ENCODE measurements around the gene GUCA2A. TPM values are rescaled to one million over a fixed set of nuclear protein-coding genes. Genes with fewer than 3 reads are reported as not detected.
A peak's percentile ranks its signal among the peaks of the same experiment; 100 is the strongest.

The GUCA2A gene
- total RNA-seq, 1 donor from 2014 or later: not detected

GRCh38 chr1:42167611-42168390, 3.3 kb upstream of the GUCA2A start:
- H3K4me3 ChIP-seq: no peak overlapping the region
- no peaks in the 10 kb centered on the region for H3K9me3 ChIP-seq (replicated peaks)
- no peak for DNase-seq
- intact Hi-C loops (cut with micrococcal nuclease): no loop called here
- no peaks in the 10 kb centered on the region for H3K27me3 ChIP-seq (ENCODE audit: low read depth)
- TF ChIP-seq, protein P1, sequence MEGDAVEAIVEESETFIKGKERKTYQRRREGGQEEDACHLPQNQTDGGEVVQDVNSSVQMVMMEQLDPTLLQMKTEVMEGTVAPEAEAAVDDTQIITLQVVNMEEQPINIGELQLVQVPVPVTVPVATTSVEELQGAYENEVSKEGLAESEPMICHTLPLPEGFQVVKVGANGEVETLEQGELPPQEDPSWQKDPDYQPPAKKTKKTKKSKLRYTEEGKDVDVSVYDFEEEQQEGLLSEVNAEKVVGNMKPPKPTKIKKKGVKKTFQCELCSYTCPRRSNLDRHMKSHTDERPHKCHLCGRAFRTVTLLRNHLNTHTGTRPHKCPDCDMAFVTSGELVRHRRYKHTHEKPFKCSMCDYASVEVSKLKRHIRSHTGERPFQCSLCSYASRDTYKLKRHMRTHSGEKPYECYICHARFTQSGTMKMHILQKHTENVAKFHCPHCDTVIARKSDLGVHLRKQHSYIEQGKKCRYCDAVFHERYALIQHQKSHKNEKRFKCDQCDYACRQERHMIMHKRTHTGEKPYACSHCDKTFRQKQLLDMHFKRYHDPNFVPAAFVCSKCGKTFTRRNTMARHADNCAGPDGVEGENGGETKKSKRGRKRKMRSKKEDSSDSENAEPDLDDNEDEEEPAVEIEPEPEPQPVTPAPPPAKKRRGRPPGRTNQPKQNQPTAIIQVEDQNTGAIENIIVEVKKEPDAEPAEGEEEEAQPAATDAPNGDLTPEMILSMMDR (IDR thresholded peaks at IDR 0.05; ENCODE audit: borderline replicate concordance): no peak
- no peaks in the 10 kb centered on the region for H3K36me3 ChIP-seq
- no peak overlapping the region for H3K27ac ChIP-seq (replicated peaks)
- peaks cover 65% of the 10 kb centered on the region for H3K4me1 ChIP-seq

GRCh38 chr1:42165511-42166210, 1.1 kb upstream of the GUCA2A start:
- Histone ChIP-seq H3K4me1 (peaks cover 50% of the 10 kb centered on the region), H3K27me3 (ENCODE audit: low read depth) (no peaks in the 10 kb centered on the region), H3K27ac (replicated peaks) (peak overlapping the region; percentile 85), H3K4me3 (peak overlapping the region; percentile 19), H3K9me3 (replicated peaks) (peaks cover 10% of the 10 kb centered on the region), H3K36me3 (no peaks in the 10 kb centered on the region)
- intact Hi-C loops (cut with micrococcal nuclease): no loop called here
- TF ChIP-seq, protein P1 (IDR thresholded peaks at IDR 0.05; ENCODE audit: borderline replicate concordance): no peak
- peak; percentile 69 for DNase-seq

DNA sequence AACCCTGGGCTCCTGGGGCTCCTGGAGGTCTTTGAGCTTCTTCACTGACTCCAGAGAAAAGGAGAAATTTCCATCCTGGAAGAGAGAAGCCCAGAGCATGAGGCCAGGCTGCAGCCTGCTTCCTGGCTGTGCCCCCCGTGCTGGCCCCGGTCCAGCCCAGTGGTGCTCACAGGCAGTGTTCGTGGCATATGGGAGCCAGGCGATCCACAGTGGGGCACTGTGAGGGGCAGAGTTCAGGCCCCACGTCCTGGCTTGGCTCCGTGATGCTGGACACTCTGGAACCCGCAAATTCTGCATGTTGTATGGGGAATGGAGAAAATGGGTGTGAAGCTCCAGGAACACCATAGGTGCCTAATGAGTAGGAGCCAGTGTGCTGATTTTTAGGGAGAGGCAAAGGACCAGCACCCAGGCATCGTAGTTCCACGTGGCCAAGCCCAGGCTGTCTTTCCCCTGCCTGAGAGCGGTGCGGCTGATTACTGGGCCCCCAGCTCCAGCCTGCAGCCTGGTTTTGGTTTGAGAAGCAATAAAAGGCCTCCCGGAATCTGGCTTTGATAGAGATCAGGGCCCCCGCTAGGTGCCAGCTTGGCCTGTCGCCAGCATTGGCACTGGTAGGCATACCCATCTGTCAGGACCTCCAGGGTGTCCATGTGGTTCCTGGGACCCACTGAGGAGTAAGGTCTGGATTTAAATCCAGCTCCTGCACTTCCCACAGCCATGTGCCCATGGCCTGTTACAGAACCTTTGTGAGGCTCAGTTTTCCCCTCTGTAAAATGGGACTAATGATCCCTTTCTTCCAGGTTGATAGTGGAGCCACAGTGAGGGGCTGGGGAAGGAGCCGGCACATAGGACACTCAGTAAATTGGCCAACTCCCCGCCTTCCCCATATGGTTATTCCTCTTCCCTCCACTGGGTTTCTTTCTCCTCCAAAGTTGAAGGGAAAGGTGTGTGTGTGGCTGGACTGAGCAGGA, 725 bp downstream of the GUCA2A start:
- DNase-seq: no peak
- intact Hi-C loops (cut with micrococcal nuclease): no loop called here
- TF ChIP-seq, protein P1 (IDR thresholded peaks at IDR 0.05; ENCODE audit: borderline replicate concordance): no peak
- Histone ChIP-seq H3K9me3 (replicated peaks) (peaks cover 19% of the 10 kb centered on the region), H3K4me3 (no peak overlapping the region), H3K27me3 (ENCODE audit: low read depth) (no peaks in the 10 kb centered on the region), H3K4me1 (peaks cover 47% of the 10 kb centered on the region), H3K36me3 (no peaks in the 10 kb centered on the region), H3K27ac (replicated peaks) (peak overlapping the region; percentile 85)

DNA sequence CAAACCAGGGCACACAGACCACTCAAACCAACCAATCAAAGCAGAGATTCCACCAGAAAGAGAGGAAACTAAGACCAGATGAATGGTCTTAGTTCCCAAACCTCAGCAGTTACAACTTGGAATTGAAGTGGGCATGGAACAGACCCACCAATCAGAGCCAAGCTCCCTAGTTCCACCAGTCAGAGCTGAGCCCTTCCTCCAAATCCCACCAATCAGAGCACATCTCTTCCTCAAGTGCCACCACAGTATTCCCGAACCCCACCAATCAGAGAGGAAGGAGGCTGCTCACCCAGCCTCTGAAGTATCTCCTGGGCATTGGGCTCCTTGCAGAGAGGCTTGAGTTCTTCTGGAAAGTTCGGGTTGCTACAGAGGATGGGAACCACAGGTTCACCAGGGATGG, 1.4 kb downstream of the GUCA2A start:
- DNase-seq: no peak
- intact Hi-C loops (cut with micrococcal nuclease): no loop called here
- peaks cover 19% of the 10 kb centered on the region for H3K9me3 ChIP-seq (replicated peaks)
- H3K4me3 ChIP-seq: no peak overlapping the region
- H3K4me1 ChIP-seq: peaks cover 41% of the 10 kb centered on the region
- no peak overlapping the region for H3K27ac ChIP-seq (replicated peaks)
- no peaks in the 10 kb centered on the region for H3K27me3 ChIP-seq (ENCODE audit: low read depth)
- TF ChIP-seq, protein P1 (IDR thresholded peaks at IDR 0.05; ENCODE audit: borderline replicate concordance): no peak
- H3K36me3 ChIP-seq: no peaks in the 10 kb centered on the region

DNA sequence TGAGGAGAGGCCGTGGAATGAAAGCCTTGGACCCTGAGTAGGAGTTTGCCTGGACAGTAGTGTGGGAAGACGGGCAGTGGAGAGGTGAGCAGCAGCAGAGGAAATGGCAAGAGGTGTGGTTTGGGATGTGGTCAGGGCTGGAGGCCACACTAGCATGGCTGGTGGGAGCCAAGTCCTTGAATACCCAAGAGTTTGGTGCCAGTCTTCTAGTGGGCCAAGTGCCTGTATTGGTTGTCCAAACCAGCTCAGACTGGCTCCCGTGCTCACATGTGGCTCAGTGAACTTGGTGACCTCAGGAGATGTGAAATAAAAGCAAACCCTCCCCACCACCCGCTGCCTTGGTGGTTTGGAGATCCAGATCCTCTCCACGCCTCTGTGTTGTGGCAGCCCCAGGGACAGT, 2.4 kb downstream of the GUCA2A start:
- intact Hi-C loops (cut with micrococcal nuclease): no loop called here
- TF ChIP-seq, protein P1 (IDR thresholded peaks at IDR 0.05; ENCODE audit: borderline replicate concordance): no peak
- peaks cover 19% of the 10 kb centered on the region for H3K9me3 ChIP-seq (replicated peaks)

More for the DNA sequence above, 2.4 kb downstream of the GUCA2A start:
- Histone ChIP-seq H3K27me3 (ENCODE audit: low read depth) (no peaks in the 10 kb centered on the region), H3K27ac (replicated peaks) (no peak overlapping the region), H3K4me3 (no peak overlapping the region), H3K36me3 (no peaks in the 10 kb centered on the region), H3K4me1 (peaks cover 40% of the 10 kb centered on the region)
- no peak for DNase-seq
